PC-9 (cell line): ENCODE results near the gene HBA1. TPM values are rescaled to one million over a fixed set of nuclear protein-coding genes. Genes with fewer than 3 reads are reported as not detected.

Experiments used
- BruUV-seq: library from RNA; stranded (reverse); fragments of 400-500 nt; replicated peaks from 2 replicates; lab custom pipeline; 2021; lab: Mats Ljungman, UMichigan
- CTCF ChIA-PET: fragments of 300-600 bp; sonication (Branson Sonifier 250); formaldehyde crosslinking; loops from one replicate; lab custom pipeline; 2022; ENCODE audit warnings: antibody characterized with exemption; lab: Charles Lee
- POLR2A ChIA-PET: fragments of 300-600 bp; sonication (Branson Sonifier 250); formaldehyde crosslinking; loops from one replicate; lab custom pipeline; 2022; ENCODE audit warnings: antibody characterized with exemption; ENCODE audit not compliant: unreplicated experiment; lab: Charles Lee
- DNase-seq, 2 experiments: peaks; one replicate each; pipeline versions ENCODE4 v3.0.0 to v3.0.0-alpha.2; 2015 to 2022; ENCODE audit warnings: mixed read lengths in 1 of 2
- H2AFZ ChIP-seq: fragments of 200-600 bp; sonication (generic); 2 replicates; pipeline ENCODE4 v1.8.1; 2017; ENCODE audit warnings: antibody characterized with exemption
- H3F3A ChIP-seq: fragments of 200-600 bp; sonication (generic); 2 replicates; pipeline ENCODE4 v1.8.1; 2017; ENCODE audit warnings: antibody characterized with exemption, mild to moderate bottlenecking, low read depth; ENCODE audit not compliant: insufficient read depth
- H3K27ac ChIP-seq: fragments of 200-600 bp; sonication (generic); 2 replicates; pipeline ENCODE4 v1.6.1; 2016; ENCODE audit warnings: mixed run types
- H3K27me3 ChIP-seq: fragments of 200-600 bp; sonication (generic); 2 replicates; pipeline ENCODE4 v1.6.1; 2016; ENCODE audit warnings: low read depth, mixed run types; ENCODE audit not compliant: insufficient read depth
- H3K36me3 ChIP-seq: fragments of 200-600 bp; sonication (generic); 2 replicates; pipeline ENCODE4 v1.6.1; 2016; ENCODE audit warnings: low read depth, mixed run types
- H3K4me1 ChIP-seq: fragments of 200-600 bp; sonication (generic); replicated peaks from 2 replicates; pipeline ENCODE4 v1.6.1; 2016; ENCODE audit warnings: mixed run types; ENCODE audit not compliant: insufficient read depth
- H3K4me2 ChIP-seq: fragments of 200-600 bp; sonication (generic); 2 replicates; pipeline ENCODE4 v1.6.1; 2017; ENCODE audit warnings: mixed run types
- H3K4me3 ChIP-seq: fragments of 200-600 bp; sonication (generic); 2 replicates; pipeline ENCODE4 v1.6.1; 2016; ENCODE audit warnings: mixed run types
- H3K79me2 ChIP-seq: fragments of 200-600 bp; sonication (generic); 2 replicates; pipeline ENCODE4 v1.6.1; 2017; ENCODE audit warnings: low read depth, mixed run types
- H3K9me2 ChIP-seq: fragments of 200-600 bp; sonication (generic); 2 replicates; pipeline ENCODE4 v1.8.1; 2017; ENCODE audit warnings: mild to moderate bottlenecking; ENCODE audit not compliant: insufficient read depth
- H3K9me3 ChIP-seq: fragments of 200-600 bp; sonication (generic); 2 replicates; pipeline ENCODE4 v1.8.1; 2016; ENCODE audit warnings: low read depth; ENCODE audit not compliant: insufficient read depth
- H4K20me1 ChIP-seq: fragments of 200-600 bp; sonication (generic); 2 replicates; pipeline ENCODE4 v1.8.1; 2017; ENCODE audit not compliant: insufficient read depth
- EZH2 ChIP-seq: fragments of 200-600 bp; sonication (generic); IDR thresholded peaks from 2 replicates; pipeline ENCODE4 v1.8.0; 2017; ENCODE audit warnings: antibody characterized with exemption, low read depth
- intact Hi-C: fragments of 100-400 bp; cut with micrococcal nuclease; formaldehyde crosslinking; loops from one replicate; pipeline ENCODE4 v1.10.0; 2022; ENCODE audit not compliant: unreplicated experiment
- total RNA-seq: library from RNA; stranded (reverse); gene quantifications from 2 replicates; pipeline ENCODE4 v1.2.3, GENCODE V29; 2021
- TF ChIP-seq, protein P1 (sequence below): fragments of 200-600 bp; sonication (generic); conservative IDR thresholded peaks from 2 replicates; pipeline ENCODE4 v1.6.1; 2017; ENCODE audit warnings: mixed run types, antibody characterized with exemption, mild to moderate bottlenecking, moderate library complexity

The HBA1 gene
- total RNA-seq, 1 experiment from 2014 or later = not detected

- ChIA-PET CTCF (no interaction called here), POLR2A (interaction anchor here (0.7 kb wide), 1 partner anchor 23 kb away, joined by 5 read pairs; no protein-coding TSS in a partner anchor)
- BruUV-seq = no TSS peak
- Histone ChIP-seq H3K4me2 (no peak overlapping the region), H3K4me1 (no peaks in the 10 kb centered on the region), H3K79me2 (no peaks in the 10 kb centered on the region), H3K27me3 (no peaks in the 10 kb centered on the region), H3K36me3 (no peaks in the 10 kb centered on the region), H4K20me1 (no peaks in the 10 kb centered on the region), H2AFZ (no peak overlapping the region), H3F3A (peaks cover 14% of the 10 kb centered on the region; the same call in 1 of the 2 replicates), H3K9me3 (no peaks in the 10 kb centered on the region), H3K9me2 (no peaks in the 10 kb centered on the region), H3K4me3 (no peak overlapping the region), H3K27ac (no peak overlapping the region)
- TF ChIP-seq, protein P1, sequence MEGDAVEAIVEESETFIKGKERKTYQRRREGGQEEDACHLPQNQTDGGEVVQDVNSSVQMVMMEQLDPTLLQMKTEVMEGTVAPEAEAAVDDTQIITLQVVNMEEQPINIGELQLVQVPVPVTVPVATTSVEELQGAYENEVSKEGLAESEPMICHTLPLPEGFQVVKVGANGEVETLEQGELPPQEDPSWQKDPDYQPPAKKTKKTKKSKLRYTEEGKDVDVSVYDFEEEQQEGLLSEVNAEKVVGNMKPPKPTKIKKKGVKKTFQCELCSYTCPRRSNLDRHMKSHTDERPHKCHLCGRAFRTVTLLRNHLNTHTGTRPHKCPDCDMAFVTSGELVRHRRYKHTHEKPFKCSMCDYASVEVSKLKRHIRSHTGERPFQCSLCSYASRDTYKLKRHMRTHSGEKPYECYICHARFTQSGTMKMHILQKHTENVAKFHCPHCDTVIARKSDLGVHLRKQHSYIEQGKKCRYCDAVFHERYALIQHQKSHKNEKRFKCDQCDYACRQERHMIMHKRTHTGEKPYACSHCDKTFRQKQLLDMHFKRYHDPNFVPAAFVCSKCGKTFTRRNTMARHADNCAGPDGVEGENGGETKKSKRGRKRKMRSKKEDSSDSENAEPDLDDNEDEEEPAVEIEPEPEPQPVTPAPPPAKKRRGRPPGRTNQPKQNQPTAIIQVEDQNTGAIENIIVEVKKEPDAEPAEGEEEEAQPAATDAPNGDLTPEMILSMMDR = no peak
- TF ChIP-seq EZH2 = no peak
- intact Hi-C loops = no loop called here
- DNase-seq = no peak
Observed at GRCh38 chr16:143456-143855, 33.0 kb upstream of the HBA1 start.

DNA sequence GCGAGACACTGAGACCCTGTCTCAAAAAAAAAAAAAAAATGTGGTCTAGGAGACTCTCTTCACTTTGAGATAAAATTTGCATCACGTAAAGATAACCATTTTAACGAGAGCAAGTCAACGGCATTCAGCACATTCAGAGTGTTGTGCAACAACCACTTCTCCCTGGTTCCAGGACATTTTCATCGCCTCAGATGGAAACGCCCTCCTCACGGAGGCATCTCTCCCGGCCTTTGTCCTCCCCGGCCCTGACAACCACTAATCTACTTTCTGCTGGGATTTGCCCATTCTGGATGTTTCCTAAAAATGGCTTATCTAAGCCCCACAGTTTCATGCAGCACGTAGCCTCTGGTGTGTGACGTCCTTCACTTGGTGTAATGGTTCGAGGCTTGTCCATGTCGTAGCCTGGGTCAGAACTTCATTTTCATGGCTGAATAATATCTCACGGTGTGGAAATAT lies 31.7 kb upstream of the HBA1 start:
- no peak for DNase-seq
- H3K79me2 ChIP-seq = no peaks in the 10 kb centered on the region
- ChIA-PET CTCF (no interaction called here), POLR2A (no interaction called here)
- no peaks in the 10 kb centered on the region for H4K20me1 ChIP-seq
- H3K9me3 ChIP-seq = no peaks in the 10 kb centered on the region
- H3K4me1 ChIP-seq = no peaks in the 10 kb centered on the region
- H3K4me2 ChIP-seq = no peak overlapping the region
- peaks cover 7% of the 10 kb centered on the region; the same call in 1 of the 2 replicates for H3F3A ChIP-seq
- H3K36me3 ChIP-seq = no peaks in the 10 kb centered on the region
- H2AFZ ChIP-seq = no peak overlapping the region
- BruUV-seq = no TSS peak
- H3K27me3 ChIP-seq = no peaks in the 10 kb centered on the region
- intact Hi-C loops = no loop called here
- no peak overlapping the region for H3K27ac ChIP-seq
- H3K9me2 ChIP-seq = no peaks in the 10 kb centered on the region
- H3K4me3 ChIP-seq = no peak overlapping the region
- TF ChIP-seq, protein P1 = no peak
- no peak for TF ChIP-seq EZH2

DNA sequence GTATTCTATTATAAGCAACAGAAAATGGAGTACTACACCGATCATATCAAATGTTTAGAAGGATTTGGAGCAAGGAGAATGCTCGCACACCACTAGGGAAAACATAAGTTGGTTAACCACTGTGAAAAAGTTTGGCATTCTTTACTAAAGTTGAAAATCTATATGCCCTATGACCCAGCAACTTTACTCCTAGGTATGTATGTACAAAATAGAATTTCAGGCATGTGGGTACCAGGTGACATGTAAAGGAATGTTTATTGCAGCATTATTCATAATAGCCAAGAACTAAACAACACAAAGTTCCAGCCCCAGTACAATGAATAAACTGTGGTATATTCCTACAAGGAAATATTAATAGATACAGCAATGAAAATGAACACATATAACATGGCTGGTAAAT lies 29.8 kb upstream of the HBA1 start:
- H3K79me2 ChIP-seq = no peaks in the 10 kb centered on the region
- no peak overlapping the region for H3K4me2 ChIP-seq
- H2AFZ ChIP-seq = no peak overlapping the region
- DNase-seq = no peak
- no peak overlapping the region for H3K27ac ChIP-seq
- no peaks in the 10 kb centered on the region for H3K36me3 ChIP-seq
- H3K9me2 ChIP-seq = no peaks in the 10 kb centered on the region
- intact Hi-C loops = no loop called here
- H3K4me3 ChIP-seq = no peak overlapping the region
- H3K9me3 ChIP-seq = no peaks in the 10 kb centered on the region
- H3F3A ChIP-seq = peaks cover 15% of the 10 kb centered on the region; the same call in 1 of the 2 replicates
- no peak for TF ChIP-seq EZH2
- TF ChIP-seq, protein P1 = no peak
- H4K20me1 ChIP-seq = no peaks in the 10 kb centered on the region
- H3K27me3 ChIP-seq = no peaks in the 10 kb centered on the region
- BruUV-seq = no TSS peak
- H3K4me1 ChIP-seq = no peaks in the 10 kb centered on the region
- ChIA-PET CTCF (no interaction called here), POLR2A (no interaction called here)
